ENCODE data around the gene LONRF3.
"Not testable (repeated sequence)": the region's sequence is repeated elsewhere in the genome, so short reads cannot be mapped to it uniquely, and the experiment has no call there.

LONRF3 gene

GRCh38 chrX:118978451-118978850 is 4.0 kb downstream of the LONRF3 start:
- H3K27ac ChIP-seq: no peak overlapping the region
- ChIA-PET POLR2A (ENCODE audit: low non-redundant PET) (no interaction called here), CTCF (interaction anchor here (0.6 kb wide), 1 partner anchor 1037 kb away, joined by 3 read pairs; no protein-coding TSS in a partner anchor)
- TF ChIP-seq CTCF (conservative IDR thresholded peaks at IDR 0.05; ENCODE audit: low read depth): no peak
- DNase-seq (ENCODE audit: low spot score): no peak

GRCh38 chrX:118980761-118981160 is 6.3 kb downstream of the LONRF3 start:
- ChIA-PET CTCF (interaction anchor here (0.6 kb wide), 1 partner anchor 328 kb away, joined by 3 read pairs; no protein-coding TSS in a partner anchor), POLR2A (ENCODE audit: low non-redundant PET) (no interaction called here)
- H3K27ac ChIP-seq: no peak overlapping the region
- TF ChIP-seq CTCF (conservative IDR thresholded peaks at IDR 0.05; ENCODE audit: low read depth): no peak
- no peak for DNase-seq (ENCODE audit: low spot score)

DNA sequence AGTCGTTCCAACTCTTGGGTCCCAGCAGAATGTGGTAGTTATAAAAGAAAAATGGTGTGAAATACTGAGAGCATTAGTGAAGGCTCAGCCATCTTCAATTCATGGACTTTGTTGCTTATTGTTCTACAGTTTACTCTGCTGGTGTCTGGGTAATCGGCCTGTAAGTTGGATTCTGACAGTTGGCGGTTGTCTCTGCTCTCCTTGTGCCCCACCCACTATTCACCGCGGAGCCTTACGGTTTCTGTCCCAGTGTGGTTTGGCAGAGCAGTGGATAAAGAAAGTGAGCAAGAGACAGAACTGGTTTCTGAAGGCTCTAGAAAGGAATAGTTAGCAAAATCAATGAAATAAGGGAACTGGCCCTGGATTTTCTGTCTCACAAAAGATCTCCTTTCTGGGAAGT is 9.1 kb downstream of the LONRF3 start:
- H3K27ac ChIP-seq: no peak overlapping the region
- DNase-seq (ENCODE audit: low spot score): no peak
- POLR2A ChIA-PET (ENCODE audit: low non-redundant PET): interaction anchor here (0.6 kb wide), 1 partner anchor 40 kb away, joined by 3 read pairs; no protein-coding TSS in a partner anchor
- CTCF ChIA-PET: no interaction called here
- no peak for TF ChIP-seq CTCF (conservative IDR thresholded peaks at IDR 0.05; ENCODE audit: low read depth)

DNA sequence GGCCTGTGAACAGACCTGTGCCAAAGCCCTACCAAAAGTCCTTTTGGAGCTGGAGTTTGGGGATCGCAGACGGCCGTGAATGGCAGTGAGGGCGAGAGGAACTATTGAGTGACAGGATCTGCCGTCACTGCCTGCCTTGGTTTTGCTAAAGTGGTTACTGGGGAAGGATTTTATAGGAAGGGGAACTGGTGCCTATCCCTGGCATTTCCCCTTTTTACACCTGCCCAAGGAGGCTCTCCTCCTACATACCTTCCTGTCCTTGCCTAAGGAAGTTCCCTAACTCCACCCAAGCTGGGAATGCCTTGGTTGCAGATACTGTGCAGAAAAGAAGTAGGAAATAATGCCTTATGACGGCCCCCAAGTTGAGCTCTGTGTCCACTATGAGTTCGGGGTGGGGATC is 14.5 kb downstream of the LONRF3 start:
- CTCF ChIA-PET: interaction anchor here (0.8 kb wide), 1 partner anchor 9 kb away, joined by 4 read pairs; no protein-coding TSS in a partner anchor
- no peak overlapping the region for H3K27ac ChIP-seq
- POLR2A ChIA-PET (ENCODE audit: low non-redundant PET): no interaction called here
- TF ChIP-seq CTCF (conservative IDR thresholded peaks at IDR 0.05; ENCODE audit: low read depth): no peak
- no peak for DNase-seq (ENCODE audit: low spot score)

DNA sequence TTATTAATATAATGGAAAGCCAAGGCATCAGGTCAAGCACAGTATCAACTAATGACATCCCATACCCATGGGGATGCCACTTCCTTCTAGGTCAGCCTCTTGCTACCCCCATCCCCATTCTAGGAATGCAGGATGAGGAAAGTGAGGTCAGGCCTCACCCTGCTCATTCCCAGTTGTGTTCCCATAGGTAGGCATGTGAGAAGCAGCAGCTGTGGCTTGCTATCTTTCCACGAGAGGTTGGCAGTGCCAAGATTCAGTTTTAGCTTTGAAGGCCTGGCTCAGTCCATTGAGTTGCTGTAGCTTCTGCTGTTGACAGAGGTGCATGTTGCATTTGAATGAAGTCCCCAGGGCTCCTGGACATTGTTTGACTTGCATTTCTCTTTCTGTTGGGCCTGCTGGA is 15.5 kb downstream of the LONRF3 start:
- no peak overlapping the region for H3K27ac ChIP-seq
- POLR2A ChIA-PET (ENCODE audit: low non-redundant PET): no interaction called here
- CTCF ChIA-PET: no interaction called here
- no peak for DNase-seq (ENCODE audit: low spot score)
- TF ChIP-seq CTCF (conservative IDR thresholded peaks at IDR 0.05; ENCODE audit: low read depth): no peak

DNA sequence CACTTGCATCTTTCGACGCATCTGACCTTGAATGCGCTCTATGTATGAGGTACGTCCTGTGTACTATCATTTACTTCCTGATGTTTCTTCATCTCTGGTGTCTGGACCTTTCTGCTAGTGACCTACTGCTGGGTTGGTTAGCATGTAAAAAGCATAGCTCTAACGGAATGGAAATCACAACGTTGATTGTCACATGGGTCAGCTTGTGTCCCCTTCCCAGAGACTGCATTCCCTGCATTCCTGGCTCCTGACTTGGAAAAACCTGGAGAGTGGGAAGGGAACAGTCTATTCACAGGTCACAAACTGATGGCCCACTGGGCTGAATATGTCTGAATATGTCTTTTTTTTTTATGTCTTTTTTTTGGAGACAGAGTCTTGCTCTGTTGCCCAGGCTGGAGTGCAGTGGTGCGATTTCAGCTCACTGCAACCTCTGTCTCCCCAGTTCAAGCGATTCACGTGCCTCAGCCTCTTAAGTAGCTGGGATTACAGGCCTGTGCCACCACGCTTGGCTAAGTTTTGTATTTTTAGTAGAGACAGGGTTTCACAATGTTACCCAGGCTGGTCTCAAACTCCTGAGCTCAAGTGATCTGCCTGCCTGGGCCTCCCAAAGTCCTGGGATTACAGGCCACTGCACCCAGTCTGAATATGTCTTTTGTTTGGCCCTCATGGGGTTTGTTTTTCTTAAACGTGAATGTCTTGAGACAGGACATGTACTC is 16.3 kb downstream of the LONRF3 start:
- ChIA-PET POLR2A (ENCODE audit: low non-redundant PET) (no interaction called here), CTCF (no interaction called here)
- no peak for TF ChIP-seq CTCF (conservative IDR thresholded peaks at IDR 0.05; ENCODE audit: low read depth)
- H3K27ac ChIP-seq: no peak overlapping the region
- DNase-seq (ENCODE audit: low spot score): no peak

- POLR2A ChIA-PET (ENCODE audit: low non-redundant PET); DNase-seq (ENCODE audit: low spot score); H3K27ac ChIP-seq; CTCF ChIA-PET: not testable (repeated sequence)
Observed at GRCh38 chrX:118992441-118993121, 18.2 kb downstream of the LONRF3 start.
